ENCODE data around the gene PRKN.

GRCh38 chr6:161354956-161355355 lies 1372.6 kb downstream of the PRKN start:
- no peak for TF ChIP-seq POLR2A (IDR thresholded peaks at IDR 0.05; ENCODE audit: low read depth, low read length)
- no peak for TF ChIP-seq EZH2 (IDR thresholded peaks at IDR 0.05; ENCODE audit: borderline replicate concordance, low read depth, low read length, severe bottlenecking)
- no peak for TF ChIP-seq CTCF (IDR thresholded peaks at IDR 0.05; ENCODE audit: extremely low read depth in 1 of 2, insufficient read depth in 1 of 2, low read depth in 1 of 2, low read length in 2 of 2)
- no peak for TF ChIP-seq JUN (IDR thresholded peaks at IDR 0.05; ENCODE audit: borderline replicate concordance, insufficient read depth, insufficient read length, low read depth)
- TF ChIP-seq POLR2AphosphoS5 (IDR thresholded peaks at IDR 0.05; ENCODE audit: insufficient read depth, low read depth, low read length): no peak
- no peak for TF ChIP-seq MYC (IDR thresholded peaks at IDR 0.05; ENCODE audit: low read depth, low read length)

Data from endothelial cell of umbilical vein (primary cell).